Transverse colon (tissue), 4 donors: Measurements from ENCODE around the gene RASSF7. TPM values are rescaled to one million over a fixed set of nuclear protein-coding genes. Genes with fewer than 3 reads are reported as not detected.
A peak's percentile ranks its signal among the peaks of the same experiment; 100 is the strongest.

ENCODE experiments used
- DNase-seq: peaks from one replicate; pipeline ENCODE4 v3.0.0-alpha.2; 2019
- H3K27ac ChIP-seq, 4 donors: fragments of 200-600 bp; sonication (generic); 2 replicates each; pipeline ENCODE4 v1.5.1; 2016 to 2018; ENCODE audit warnings: inconsistent platforms in 4 of 4
- H3K27me3 ChIP-seq: fragments of 200-600 bp; sonication (generic); 2 replicates; pipeline ENCODE4 v1.5.1; 2017; ENCODE audit warnings: inconsistent platforms
- H3K36me3 ChIP-seq, 4 donors: fragments of 200-600 bp; sonication (generic); 2 replicates each; pipeline ENCODE4 v1.5.1; 2017 to 2019; ENCODE audit warnings: inconsistent platforms in 4 of 4
- H3K4me1 ChIP-seq, 4 donors: fragments of 200-600 bp; sonication (generic); 2 replicates each; pipeline ENCODE4 v1.5.1; 2017 to 2020; ENCODE audit warnings: inconsistent platforms in 4 of 4
- H3K4me3 ChIP-seq, 4 donors: fragments of 200-600 bp; sonication (generic); 1 replicate in 1 of 4; 2 replicates in 3 of 4; pipeline versions ENCODE4 v1.5.1 to v1.6.1; 2017 to 2019; ENCODE audit warnings: inconsistent platforms in 4 of 4
- H3K9me3 ChIP-seq, 2 donors: fragments of 200-600 bp; sonication (generic); 2 replicates each; pipeline ENCODE4 v1.5.1; 2017 to 2019; ENCODE audit warnings: inconsistent platforms in 2 of 2
- CTCF ChIP-seq, 5 experiments: fragments of 200-600 bp in 3 of 5; fragments of 450-650 bp in 2 of 5; sonication (generic) in 3 of 5; IDR thresholded peaks; 1 replicate in 2 of 5; 2 replicates in 3 of 5; pipeline ENCODE4 v1.5.1; 2016 to 2017; ENCODE audit warnings: antibody characterized with exemption in 5 of 5, inconsistent platforms in 3 of 5, mild to moderate bottlenecking in 2 of 5, moderate library complexity in 1 of 5
- EP300 ChIP-seq: sonication (generic); formaldehyde crosslinking; IDR thresholded peaks from one replicate; pipeline ENCODE4 v1.6.1; 2017; ENCODE audit warnings: antibody characterized with exemption, low read depth
- POLR2A ChIP-seq: fragments of 450-650 bp; IDR thresholded peaks from one replicate; pipeline ENCODE4 v1.6.1; 2016; ENCODE audit warnings: antibody characterized with exemption, mild to moderate bottlenecking, moderate library complexity
- POLR2AphosphoS5 ChIP-seq, 3 donors: sonication (generic); formaldehyde crosslinking; IDR thresholded peaks; one replicate each; pipeline ENCODE4 v1.6.1; 2016; ENCODE audit warnings: antibody characterized with exemption in 3 of 3
- WGBS, 2 donors: methylation state at CpG; one replicate each; pipeline ENCODE4 v1.1.5; 2018; ENCODE audit warnings: low coverage in 1 of 2; 5-methylcytosine and 5-hydroxymethylcytosine counted together
- in situ Hi-C, 4 donors: fragments of 200-750 bp; cut with MboI; loops; one replicate each; pipeline versions ENCODE4 v1.15.0 to v1.15.1; 2017; ENCODE audit warnings: low sequenced_read_pairs in 3 of 4, low pct_ligation_motif_present in 1 of 4, low pct_unique_long_range_greater_than_20kb in 1 of 4
- intact Hi-C: fragments of 100-400 bp; cut with DNase I; formaldehyde crosslinking; loops from one replicate; pipeline ENCODE4 v1.15.1; 2023; ENCODE audit warnings: low total_unique reads
- total RNA-seq, 4 donors: library from RNA; depleted of rRNA; stranded (reverse); fragments of >200 nt; gene quantifications; one replicate each; pipeline ENCODE4 v1.1.0, GENCODE V29; 2016

Gene RASSF7
- total RNA-seq, 4 donors from 2014 or later: 131 to 247 (median 213) TPM

GRCh38 chr11:535519-536454 is 25.0 kb upstream of the RASSF7 start, which contains the start of gene HRAS:
TSS of gene HRAS (minus strand) at chr11:535576.
- H3K27ac ChIP-seq: peak within 1 kb of the TSS; percentile 87 to 95 (median 92)
- DNase-seq: peak; percentile 97
- TF ChIP-seq CTCF (IDR thresholded peaks at IDR 0.05) (no peak), POLR2A (peak; percentile 79), POLR2AphosphoS5 (IDR thresholded peaks at IDR 0.05) (peak; percentile 86 to 91 (median 89))
- intact Hi-C loops (no loop called here), in situ Hi-C loops (no loop called here)
- H3K36me3 ChIP-seq: no peaks in the 10 kb centered on the region
- peaks cover 2% of the 10 kb centered on the region for H3K27me3 ChIP-seq
- H3K4me1 ChIP-seq: peaks cover 11 to 37% (median 35%) of the 10 kb centered on the region in 4 donors
- 4% methylated on average over 24 of the region's 97 CpGs; no CpG with 5 or more reads in 1 of the 2 donors for WGBS, 2 donors
- H3K4me3 ChIP-seq: peak within 1 kb of the TSS; percentile 58 to 96 (median 89)
- no peaks in the 10 kb centered on the region for H3K9me3 ChIP-seq

- TF ChIP-seq CTCF (IDR thresholded peaks at IDR 0.05) (peak in 1 of 5 experiments; percentile 7), POLR2A (peak; percentile 39), POLR2AphosphoS5 (IDR thresholded peaks at IDR 0.05) (peak; percentile 25 to 71 (median 59)), EP300 (no peak)
- intact Hi-C loops (no loop called here), in situ Hi-C loops (no loop called here)
- H3K4me1 ChIP-seq: peaks cover 11 to 37% (median 35%) of the 10 kb centered on the region in 4 donors
- peak; percentile 93 for DNase-seq
- no peaks in the 10 kb centered on the region for H3K9me3 ChIP-seq
- WGBS, 2 donors: 0 to 2% methylated on average over 19 to 21 of the region's 93 CpGs
- H3K36me3 ChIP-seq: no peaks in the 10 kb centered on the region
- peaks cover 2% of the 10 kb centered on the region for H3K27me3 ChIP-seq
- H3K4me3 ChIP-seq: peak within 1 kb of the TSS; percentile 4 to 95 (median 50)
- H3K27ac ChIP-seq: peak within 1 kb of the TSS; percentile 87 to 95 (median 92)
Observed at GRCh38 chr11:536841-537621, 23.7 kb upstream of the RASSF7 start, which contains the start of gene LRRC56. TSS of gene LRRC56 (plus strand) at chr11:537527. CDS start at chr11:540685, 3,158 bp downstream.

- Histone ChIP-seq H3K27ac (peak overlapping the region; percentile 87 to 95 (median 92)), H3K27me3 (peaks cover 2% of the 10 kb centered on the region), H3K4me1 (peaks cover 11 to 37% (median 35%) of the 10 kb centered on the region in 4 donors), H3K9me3 (no peaks in the 10 kb centered on the region), H3K4me3 (peak overlapping the region in 3 of 4 donors; percentile 18 to 95 (median 83)), H3K36me3 (no peaks in the 10 kb centered on the region)
- in situ Hi-C loops (no loop called here), intact Hi-C loops (no loop called here)
- no peak for TF ChIP-seq POLR2AphosphoS5 (IDR thresholded peaks at IDR 0.05)
- no peak for TF ChIP-seq EP300
- TF ChIP-seq POLR2A: no peak
- no peak for TF ChIP-seq CTCF (IDR thresholded peaks at IDR 0.05)
- no peak for DNase-seq
- 65% methylated on average over 10 of the region's 19 CpGs; no CpG with 5 or more reads in 1 of the 2 donors for WGBS, 2 donors
Observed at GRCh38 chr11:537622-538430, 22.9 kb upstream of the RASSF7 start.
